NCI-H748 treated with DMSO at 0.1 percent for 48 hours (cell line): ENCODE results near the gene FOXP2.

Experiments
- DNase-seq: peaks from one replicate; lab custom pipeline; 2025; lab: John Stamatoyannopoulos, UW

The FOXP2 gene

DNA sequence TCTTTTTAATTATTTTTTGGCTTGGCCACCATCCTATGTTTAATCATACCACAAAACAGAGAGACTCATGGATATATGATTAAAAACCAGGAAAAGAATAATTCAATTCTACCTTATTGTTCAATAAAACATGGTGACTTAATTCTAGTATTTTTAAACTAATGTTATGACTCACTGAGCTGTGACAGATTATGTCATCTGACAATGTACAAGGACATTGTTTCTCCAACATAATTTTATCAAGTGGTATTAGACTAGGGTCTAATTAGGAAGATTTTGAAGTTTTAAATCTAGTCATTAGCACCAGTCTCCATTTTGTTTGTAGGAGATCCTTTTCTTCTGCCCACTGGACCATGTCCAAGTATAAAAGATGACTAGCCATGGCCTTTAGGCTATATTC is 307.9 kb downstream of the FOXP2 start:
- DNase-seq = no peak

- DNase-seq = no peak
These were observed 308.7 kb downstream of the FOXP2 start for GRCh38 chr7:114723308-114723707.

DNA sequence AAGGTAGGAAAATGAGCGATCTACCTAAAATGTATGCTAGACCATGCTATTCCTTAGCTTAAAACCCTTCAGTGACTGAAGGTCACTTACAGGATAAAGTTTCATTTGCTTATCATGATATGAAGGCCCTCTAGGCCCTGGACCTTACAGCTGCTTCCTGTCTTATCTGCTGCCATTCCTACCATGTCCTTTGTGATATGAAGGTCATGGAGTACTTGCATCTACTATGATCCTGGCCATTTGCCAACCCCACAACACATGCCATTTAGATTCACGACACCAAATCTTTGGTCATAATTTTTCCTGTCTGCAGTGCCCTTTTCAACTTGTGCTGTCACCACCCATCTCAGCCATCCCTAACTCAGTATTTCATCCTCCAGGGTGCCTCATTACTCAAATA is 325.5 kb downstream of the FOXP2 start:
- no peak for DNase-seq

- DNase-seq = no peak
These were observed 326.3 kb downstream of the FOXP2 start for GRCh38 chr7:114740941-114741340.

DNA sequence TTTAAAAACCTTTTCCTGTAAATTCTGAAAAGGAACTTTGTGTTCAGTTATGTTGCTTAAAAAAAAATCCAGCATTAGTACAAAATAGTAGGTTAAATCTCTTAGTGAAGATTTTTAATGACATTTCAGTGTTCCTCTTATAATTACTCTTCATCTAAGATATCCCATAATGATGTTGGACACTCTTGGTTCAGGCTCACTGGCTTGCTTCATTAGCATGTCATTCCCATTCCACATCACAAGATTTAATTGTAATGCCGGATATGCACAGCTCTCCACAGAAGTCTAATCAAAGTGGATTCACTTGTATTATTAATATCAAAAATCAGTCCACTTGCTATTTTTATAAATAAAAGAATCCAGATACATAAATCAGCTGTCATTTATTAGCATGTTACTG is 327.3 kb downstream of the FOXP2 start:
- no peak for DNase-seq
